HCT116 (cell line): ENCODE results near the gene CELF1. TPM values are rescaled to one million over a fixed set of nuclear protein-coding genes. Genes with fewer than 3 reads are reported as not detected.

Experiments used
- ATAC-seq: fragments of 200-7000 bp; cut with Tn5 transposase; 2 replicates; pipeline ENCODE4 v1.9.1; 2020; ENCODE audit warnings: mild to moderate bottlenecking, moderate library complexity
- BruUV-seq: library from RNA; stranded (reverse); fragments of 400-500 nt; replicated peaks from 2 replicates; lab custom pipeline; 2021; lab: Mats Ljungman, UMichigan
- CTCF ChIA-PET: fragments of 300-600 bp; sonication (Branson Sonifier 250); formaldehyde crosslinking; loops from one replicate; lab custom pipeline; 2021; ENCODE audit warnings: antibody characterized with exemption; lab: Charles Lee
- POLR2A ChIA-PET: fragments of 300-600, 350-600 bp; sonication (Branson Sonifier 250); formaldehyde crosslinking; loops from one replicate; lab custom pipeline; 2021; ENCODE audit warnings: antibody characterized with exemption; lab: Charles Lee
- RAD21 ChIA-PET, 2 experiments: fragments of 300-600 bp; sonication (Branson Sonifier 250); formaldehyde crosslinking; loops; one replicate each; lab custom pipeline; 2023; ENCODE audit warnings: low total read pairs in 2 of 2; ENCODE audit not compliant: uncharacterized antibody in 2 of 2, unreplicated experiment in 2 of 2, low non-redundant PET in 1 of 2; lab: Charles Lee
- DNase-seq: peaks from one replicate; pipeline ENCODE4 v3.0.0-alpha.2; 2010; ENCODE audit warnings: low read depth, low spot score
- H2AFZ ChIP-seq: fragments of 200-600 bp; shearing (Covaris generic), sonication (generic); 2 replicates; pipeline ENCODE4 v1.6.1; 2017; ENCODE audit warnings: low read depth, mixed run types, mixed read lengths, antibody characterized with exemption, low read length; ENCODE audit not compliant: poor library complexity, severe bottlenecking
- H3K27ac ChIP-seq: 2 replicates; pipeline ENCODE4 v1.5.1; 2012; ENCODE audit warnings: low read depth, low read length
- H3K27me3 ChIP-seq: fragments of 200-600 bp; sonication (generic); 2 replicates; pipeline ENCODE4 v1.6.1; 2016; ENCODE audit warnings: mixed run types, low read length, mixed read lengths; ENCODE audit not compliant: insufficient read depth
- H3K36me3 ChIP-seq, 2 experiments: fragments of 200-500 bp in 1 of 2; fragments of 200-600 bp in 1 of 2; sonication (Bioruptor generic) in 1 of 2; sonication (generic) in 1 of 2; 2 replicates each; pipeline versions ENCODE4 v1.5.1 to v1.6.1; 2014 to 2016; ENCODE audit warnings: low read length in 2 of 2, inconsistent platforms in 1 of 2, mixed read lengths in 1 of 2, mixed run types in 1 of 2; ENCODE audit not compliant: insufficient read depth in 2 of 2, control insufficient read depth in 1 of 2
- H3K4me1 ChIP-seq, 2 experiments: fragments of 200-600 bp in 1 of 2; sonication (generic) in 1 of 2; 2 replicates each; pipeline versions ENCODE4 v1.5.1 to v1.6.1; 2012 to 2017; ENCODE audit warnings: low read length in 2 of 2, inconsistent platforms in 1 of 2, mild to moderate bottlenecking in 1 of 2, mixed read lengths in 1 of 2, mixed run types in 1 of 2, moderate library complexity in 1 of 2; ENCODE audit not compliant: insufficient read depth in 2 of 2, control insufficient read depth in 1 of 2
- H3K4me2 ChIP-seq: fragments of 200-600 bp; sonication (generic); 2 replicates; pipeline ENCODE4 v1.6.1; 2017; ENCODE audit warnings: mixed run types, low read length, mixed read lengths
- H3K4me3 ChIP-seq, 2 experiments: fragments of 200-600 bp in 1 of 2; sonication (generic) in 1 of 2; replicated peaks in 1 of 2; 2 replicates each; pipeline ENCODE4 v1.5.1; 2011 to 2016; ENCODE audit warnings: low read length in 2 of 2, control low read depth in 1 of 2, low read depth in 1 of 2, mild to moderate bottlenecking in 1 of 2, mixed read lengths in 1 of 2, mixed run types in 1 of 2
- H3K79me2 ChIP-seq: fragments of 200-600 bp; sonication (generic); 2 replicates; pipeline ENCODE4 v1.6.1; 2017; ENCODE audit warnings: mild to moderate bottlenecking, mixed run types, low read length, moderate library complexity, mixed read lengths; ENCODE audit not compliant: insufficient read depth
- H3K9ac ChIP-seq: fragments of 200-600 bp; sonication (generic); 2 replicates; pipeline ENCODE4 v1.6.1; 2016; ENCODE audit warnings: low read length, mixed read lengths
- H3K9me2 ChIP-seq: fragments of 200-600 bp; sonication (generic), shearing (Covaris generic); 2 replicates; pipeline ENCODE4 v1.6.1; 2017; ENCODE audit warnings: mixed run types, mild to moderate bottlenecking, moderate library complexity; ENCODE audit not compliant: insufficient read depth
- H3K9me3 ChIP-seq, 2 experiments: fragments of 200-500 bp in 1 of 2; fragments of 200-600 bp in 1 of 2; sonication (Bioruptor generic) in 1 of 2; sonication (generic) in 1 of 2; 2 replicates each; pipeline ENCODE4 v1.6.1; 2014 to 2017; ENCODE audit warnings: low read length in 2 of 2, mixed read lengths in 2 of 2, inconsistent platforms in 1 of 2, low read depth in 1 of 2, mild to moderate bottlenecking in 1 of 2, mixed run types in 1 of 2, moderate library complexity in 1 of 2; ENCODE audit not compliant: control insufficient read depth in 1 of 2, insufficient read depth in 1 of 2
- H4K20me1 ChIP-seq: fragments of 200-600 bp; sonication (generic), shearing (Covaris generic); 2 replicates; pipeline ENCODE4 v1.6.1; 2017; ENCODE audit warnings: mixed run types, mild to moderate bottlenecking, moderate library complexity; ENCODE audit not compliant: insufficient read depth
- CTCF ChIP-seq, 3 experiments: fragments of 200-600 bp in 1 of 3; sonication (generic) in 1 of 3; IDR thresholded peaks in 2 of 3; conservative IDR thresholded peaks in 1 of 3; 2 replicates each; pipeline ENCODE4 v1.5.1; 2012 to 2017; ENCODE audit warnings: low read depth in 2 of 3, low read length in 2 of 3, antibody characterized with exemption in 1 of 3, borderline replicate concordance in 1 of 3, control low read depth in 1 of 3, mild to moderate bottlenecking in 1 of 3, mixed read lengths in 1 of 3, mixed run types in 1 of 3, moderate library complexity in 1 of 3; ENCODE audit not compliant: insufficient read depth in 1 of 3
- MAX ChIP-seq: IDR thresholded peaks from 2 replicates; pipeline ENCODE4 v1.6.1; 2012
- ZNF274 ChIP-seq: fragments of 200-500 bp; sonication (Bioruptor generic); IDR thresholded peaks from 2 replicates; pipeline ENCODE4 v1.6.1; 2014; ENCODE audit warnings: mild to moderate bottlenecking, low read depth, low read length, inconsistent platforms
- intact Hi-C: fragments of 100-400 bp; cut with micrococcal nuclease; formaldehyde crosslinking; loops from 2 replicates; pipeline ENCODE4 v1.10.0; 2022
- total RNA-seq: library from RNA; stranded (reverse); gene quantifications from one replicate; pipeline ENCODE4 v1.2.1, GENCODE V29; 2021; ENCODE audit not compliant: unreplicated experiment

Gene CELF1
- total RNA-seq, 1 experiment from 2014 or later = 133 TPM

GRCh38 chr11:47551086-47551485 lies 1.8 kb downstream of the CELF1 start:
- DNase-seq (no peak), ATAC-seq (no peak)
- CTCF ChIA-PET = interaction anchor here (1.5 to 1.6 kb wide), 2 partner anchors 10 to 16 kb away, joined by 5 to 9 read pairs; no protein-coding TSS in a partner anchor
- BruUV-seq = no TSS peak
- Histone ChIP-seq H3K9me2 (no peaks in the 10 kb centered on the region), H3K4me1 (peaks cover 13 to 38% of the 10 kb centered on the region in 2 experiments), H3K9me3 (no peaks in the 10 kb centered on the region), H3K27me3 (no peaks in the 10 kb centered on the region), H3K4me2 (peak overlapping the region; percentile 98), H3K79me2 (peaks cover 71% of the 10 kb centered on the region), H2AFZ (no peak overlapping the region), H3K4me3 (peak overlapping the region; percentile 94 to 97), H3K27ac (peak overlapping the region; percentile 93; the same call in 1 of the 2 replicates)
- POLR2A ChIA-PET = interaction anchor here (1.0 to 1.5 kb wide), 3 partner anchors 11 to 29 kb away, joined by 3 read pairs; partner anchors contain the start of gene PTPMT1
- TF ChIP-seq CTCF (IDR thresholded peaks at IDR 0.05 in 2 of 3, conservative IDR thresholded peaks at IDR 0.05 in 1 of 3; ENCODE audit: borderline replicate concordance in 1 of 3, insufficient read depth in 1 of 3, low read depth in 2 of 3, low read length in 2 of 3) = peak; percentile 13 to 48 (median 41); a peak in 4 of 6 replicates
- TF ChIP-seq ZNF274 = no peak
- TF ChIP-seq MAX = peak; percentile 43; the same call in 1 of the 2 replicates
- TF ChIP-seq, all 23 proteins: peak for 2
- peaks cover 0 to 4% of the 10 kb centered on the region in 2 experiments; a peak in 1 of 4 replicates for H3K36me3 ChIP-seq
- peak overlapping the region; percentile 92; the same call in 1 of the 2 replicates for H3K9ac ChIP-seq
- RAD21 ChIA-PET = no interaction called here
- peaks cover 6% of the 10 kb centered on the region; the same call in 1 of the 2 replicates for H4K20me1 ChIP-seq
- intact Hi-C loops = loop anchor here (5.0 to 10.0 kb wide), 2 partner anchors 126 to 216 kb away; partner anchors contain the start of genes FNBP4 and PSMC3
